ENCODE results near the gene MYO18A.

GRCh38 chr17:29060475-29060874 is 119.7 kb downstream of the MYO18A start:
- no peak for TF ChIP-seq YY1 (IDR thresholded peaks at IDR 0.05; ENCODE audit: insufficient read depth, insufficient read length)
- no peak for TF ChIP-seq ZNF274 (IDR thresholded peaks at IDR 0.05; ENCODE audit: low read depth, low read length)
